Osteocyte (in vitro differentiated cells): ENCODE results near the gene PRXL2B. TPM values are rescaled to one million over a fixed set of nuclear protein-coding genes. Genes with fewer than 3 reads are reported as not detected.

Experiments used
- DNase-seq: peaks from one replicate; pipeline ENCODE4 v3.0.0; 2021; ENCODE audit warnings: mixed read lengths; ENCODE audit not compliant: unreplicated experiment; ENCODE audit errors: extremely low spot score
- H3K27ac Mint-ChIP-seq: one replicate; pipeline ENCODE4 v1.8.0; 2021; ENCODE audit warnings: mild to moderate bottlenecking, mixed read lengths; ENCODE audit not compliant: unreplicated experiment
- H3K27me3 Mint-ChIP-seq: one replicate; pipeline ENCODE4 v1.8.0; 2021; ENCODE audit warnings: mixed read lengths; ENCODE audit not compliant: unreplicated experiment
- H3K36me3 Mint-ChIP-seq: one replicate; pipeline ENCODE4 v1.8.0; 2021; ENCODE audit warnings: mixed read lengths; ENCODE audit not compliant: unreplicated experiment
- H3K4me1 Mint-ChIP-seq: one replicate; pipeline ENCODE4 v1.8.0; 2021; ENCODE audit warnings: mixed read lengths; ENCODE audit not compliant: unreplicated experiment
- H3K4me3 Mint-ChIP-seq: one replicate; pipeline ENCODE4 v1.8.0; 2021; ENCODE audit warnings: mild to moderate bottlenecking, moderate library complexity, mixed read lengths; ENCODE audit not compliant: unreplicated experiment
- H3K9me3 Mint-ChIP-seq: one replicate; pipeline ENCODE4 v1.8.0; 2021; ENCODE audit warnings: mixed read lengths; ENCODE audit not compliant: unreplicated experiment
- total RNA-seq: library from RNA; stranded (reverse); gene quantifications from 2 replicates; pipeline ENCODE4 v1.2.1, GENCODE V29; 2021
- TF ChIP-seq, protein P1 (sequence below): fragments of 200-600 bp; sonication (generic); IDR thresholded peaks from 2 replicates; pipeline ENCODE4 v1.5.0; 2021; ENCODE audit warnings: antibody characterized with exemption, mild to moderate bottlenecking, moderate library complexity

PRXL2B gene
- total RNA-seq, 1 donor from 2014 or later = 24.8 TPM

DNA sequence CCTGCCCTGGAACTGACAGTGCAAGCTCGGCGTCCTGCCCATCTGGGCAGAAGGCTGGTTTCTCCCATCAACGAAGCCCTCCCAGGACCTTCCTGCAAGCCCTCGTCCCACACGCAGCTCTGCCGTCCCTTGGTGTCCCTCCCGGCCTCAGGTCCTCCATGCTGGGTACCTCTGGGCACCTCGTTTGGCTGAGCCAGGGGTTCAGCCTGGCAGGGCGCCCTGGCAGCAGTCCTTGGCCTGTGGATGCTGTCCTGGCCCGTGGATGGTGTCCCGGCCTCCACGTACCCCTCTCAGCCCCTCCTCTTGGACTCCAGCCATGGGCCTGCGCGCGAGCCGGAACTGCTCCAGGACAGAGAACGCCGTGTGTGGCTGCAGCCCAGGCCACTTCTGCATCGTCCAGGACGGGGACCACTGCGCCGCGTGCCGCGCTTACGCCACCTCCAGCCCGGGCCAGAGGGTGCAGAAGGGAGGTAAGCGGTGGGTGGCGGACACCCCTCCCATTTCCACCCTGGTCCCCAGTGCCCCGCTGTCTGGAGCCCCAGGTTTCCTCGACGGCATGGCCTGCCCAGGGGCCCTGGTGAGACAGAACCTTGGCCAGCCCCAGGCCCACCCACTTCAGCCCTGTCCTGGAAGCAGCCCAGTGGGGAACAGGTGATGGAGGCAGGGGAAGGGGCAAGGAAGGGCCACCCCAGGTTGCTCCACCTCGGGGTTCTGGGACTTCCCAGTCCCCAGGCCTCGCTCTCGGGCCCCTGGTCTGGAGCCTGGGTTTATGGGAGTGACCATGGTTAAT lies 26.9 kb upstream of the PRXL2B start:
- Mint-ChIP-seq H3K27ac (no peak overlapping the region), H3K27me3 (no peaks in the 10 kb centered on the region), H3K4me3 (no peak overlapping the region), H3K4me1 (peaks cover 17% of the 10 kb centered on the region), H3K9me3 (no peaks in the 10 kb centered on the region), H3K36me3 (no peaks in the 10 kb centered on the region)
- TF ChIP-seq, protein P1, sequence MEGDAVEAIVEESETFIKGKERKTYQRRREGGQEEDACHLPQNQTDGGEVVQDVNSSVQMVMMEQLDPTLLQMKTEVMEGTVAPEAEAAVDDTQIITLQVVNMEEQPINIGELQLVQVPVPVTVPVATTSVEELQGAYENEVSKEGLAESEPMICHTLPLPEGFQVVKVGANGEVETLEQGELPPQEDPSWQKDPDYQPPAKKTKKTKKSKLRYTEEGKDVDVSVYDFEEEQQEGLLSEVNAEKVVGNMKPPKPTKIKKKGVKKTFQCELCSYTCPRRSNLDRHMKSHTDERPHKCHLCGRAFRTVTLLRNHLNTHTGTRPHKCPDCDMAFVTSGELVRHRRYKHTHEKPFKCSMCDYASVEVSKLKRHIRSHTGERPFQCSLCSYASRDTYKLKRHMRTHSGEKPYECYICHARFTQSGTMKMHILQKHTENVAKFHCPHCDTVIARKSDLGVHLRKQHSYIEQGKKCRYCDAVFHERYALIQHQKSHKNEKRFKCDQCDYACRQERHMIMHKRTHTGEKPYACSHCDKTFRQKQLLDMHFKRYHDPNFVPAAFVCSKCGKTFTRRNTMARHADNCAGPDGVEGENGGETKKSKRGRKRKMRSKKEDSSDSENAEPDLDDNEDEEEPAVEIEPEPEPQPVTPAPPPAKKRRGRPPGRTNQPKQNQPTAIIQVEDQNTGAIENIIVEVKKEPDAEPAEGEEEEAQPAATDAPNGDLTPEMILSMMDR = no peak
- no peak for DNase-seq

DNA sequence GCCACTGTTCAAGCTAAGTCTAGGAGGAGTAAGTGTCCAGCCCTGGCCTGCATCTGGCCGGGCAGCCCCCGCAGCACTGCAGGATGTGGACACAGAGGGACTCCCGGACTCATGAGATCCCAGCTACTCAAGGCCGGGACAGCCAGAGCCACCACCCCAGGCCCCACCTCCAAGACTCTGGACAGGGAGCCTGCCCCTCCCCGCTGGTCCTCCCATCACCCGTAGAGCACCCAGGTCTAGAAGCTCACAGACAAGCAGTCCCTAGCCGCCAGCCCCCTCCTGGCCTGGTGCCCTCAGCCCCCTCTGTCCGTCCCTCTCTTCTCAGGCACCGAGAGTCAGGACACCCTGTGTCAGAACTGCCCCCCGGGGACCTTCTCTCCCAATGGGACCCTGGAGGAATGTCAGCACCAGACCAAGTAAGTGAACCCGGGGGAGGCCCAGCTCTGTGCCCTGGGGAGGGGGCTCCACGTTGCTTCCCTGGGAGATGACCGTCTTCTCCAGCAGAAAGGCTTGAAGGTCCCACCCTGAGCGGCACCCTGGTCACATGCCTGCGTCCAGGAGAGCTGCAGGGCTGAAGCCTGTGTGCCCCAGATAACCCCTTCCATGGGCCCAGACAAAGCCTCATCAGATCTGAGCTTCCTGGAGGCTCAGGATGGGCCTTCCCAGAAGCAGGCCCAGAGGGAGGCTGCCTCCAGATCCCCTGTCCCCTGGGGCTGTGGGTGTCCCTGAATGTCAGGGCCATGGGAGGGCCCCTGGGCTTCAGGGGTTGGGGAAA lies 26.1 kb upstream of the PRXL2B start:
- no peaks in the 10 kb centered on the region for H3K36me3 Mint-ChIP-seq
- peaks cover 15% of the 10 kb centered on the region for H3K4me1 Mint-ChIP-seq
- DNase-seq = no peak
- H3K9me3 Mint-ChIP-seq = no peaks in the 10 kb centered on the region
- H3K27me3 Mint-ChIP-seq = no peaks in the 10 kb centered on the region
- TF ChIP-seq, protein P1 = no peak
- H3K4me3 Mint-ChIP-seq = no peak overlapping the region
- no peak overlapping the region for H3K27ac Mint-ChIP-seq

DNA sequence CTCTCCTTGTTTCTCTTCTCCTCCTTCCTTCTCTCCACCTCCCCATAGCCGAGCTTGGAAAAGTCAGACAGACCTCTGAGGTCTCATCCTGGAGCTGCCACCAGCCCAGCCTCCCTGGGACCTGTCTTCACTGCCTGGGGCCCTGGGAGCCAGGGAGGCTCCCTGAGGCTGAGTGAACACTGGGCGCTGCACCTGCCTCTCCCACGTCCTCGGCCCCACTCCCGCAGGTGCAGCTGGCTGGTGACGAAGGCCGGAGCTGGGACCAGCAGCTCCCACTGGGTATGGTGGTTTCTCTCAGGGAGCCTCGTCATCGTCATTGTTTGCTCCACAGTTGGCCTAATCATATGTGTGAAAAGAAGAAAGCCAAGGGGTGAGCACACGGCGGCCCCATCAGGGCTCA lies 25.1 kb upstream of the PRXL2B start:
- Mint-ChIP-seq H3K27ac (no peak overlapping the region), H3K4me1 (peaks cover 11% of the 10 kb centered on the region), H3K36me3 (no peaks in the 10 kb centered on the region), H3K4me3 (no peak overlapping the region), H3K9me3 (no peaks in the 10 kb centered on the region), H3K27me3 (no peaks in the 10 kb centered on the region)
- no peak for DNase-seq
- TF ChIP-seq, protein P1 = no peak

DNA sequence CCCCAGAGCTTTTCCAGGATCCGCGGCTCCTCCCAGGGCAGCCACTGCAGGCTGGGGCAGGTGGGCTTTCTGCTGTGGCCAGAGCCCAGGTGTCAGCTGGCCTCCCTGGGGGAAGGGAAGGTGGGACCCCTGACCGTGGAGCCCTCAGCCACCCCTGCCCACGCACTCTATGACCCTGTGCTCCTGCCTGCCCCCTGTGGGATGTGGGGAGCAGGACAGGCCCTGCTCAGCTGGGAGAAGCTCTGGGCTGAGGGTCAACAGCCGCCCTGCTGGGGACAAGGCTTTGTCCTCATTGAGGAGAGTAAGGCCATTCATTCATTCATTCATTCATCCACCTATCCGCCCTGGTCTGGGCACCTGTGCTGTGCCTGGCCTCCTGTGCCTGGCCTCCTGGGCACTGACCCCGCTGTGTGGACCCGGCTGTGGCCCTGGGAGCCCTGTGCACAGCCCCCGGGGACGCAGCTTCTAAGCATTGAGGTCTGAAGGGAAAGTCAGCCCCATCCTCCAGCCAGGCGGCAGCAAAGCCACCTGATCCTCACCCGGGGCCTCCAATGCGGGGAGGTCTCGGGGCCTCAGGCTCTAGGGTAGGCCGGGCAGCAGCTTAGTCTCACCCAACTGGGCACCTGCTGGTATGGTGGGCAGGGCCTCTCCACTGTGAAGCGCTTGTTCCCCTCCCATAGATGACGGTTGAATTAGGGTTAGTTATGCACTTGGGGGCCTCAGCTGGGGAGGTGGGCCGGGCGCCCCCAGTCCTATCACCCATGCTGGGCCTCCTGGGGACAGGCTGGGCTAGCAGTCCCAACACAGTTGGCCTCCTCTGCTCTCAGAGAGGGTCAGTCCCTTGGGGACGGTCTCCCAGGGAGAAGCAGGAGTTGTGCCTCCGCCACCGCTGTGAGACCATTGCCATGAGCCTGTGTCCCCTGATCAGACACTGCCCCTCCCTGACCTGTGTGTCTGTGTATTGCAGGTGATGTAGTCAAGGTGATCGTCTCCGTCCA lies 24.4 kb upstream of the PRXL2B start:
- Mint-ChIP-seq H3K27ac (no peak overlapping the region), H3K4me3 (no peak overlapping the region), H3K27me3 (no peaks in the 10 kb centered on the region), H3K4me1 (peaks cover 7% of the 10 kb centered on the region), H3K36me3 (no peaks in the 10 kb centered on the region), H3K9me3 (no peaks in the 10 kb centered on the region)
- peak; percentile 79 for DNase-seq
- TF ChIP-seq, protein P1 = peak; percentile 30
